Measurements from ENCODE around the gene PRPH2. TPM values are rescaled to one million over a fixed set of nuclear protein-coding genes. Genes with fewer than 3 reads are reported as not detected.
"Not testable (repeated sequence)": the region's sequence is repeated elsewhere in the genome, so short reads cannot be mapped to it uniquely, and the experiment has no call there.

The PRPH2 gene
- total RNA-seq, 1 donor from 2014 or later: not detected

GRCh38 chr6:42704251-42704936, 18.0 kb downstream of the PRPH2 start:
- intact Hi-C loops (cut with micrococcal nuclease): no loop called here

- intact Hi-C loops (cut with micrococcal nuclease): not testable (repeated sequence)
Observed at GRCh38 chr6:42702786-42703185, 19.6 kb downstream of the PRPH2 start.

- intact Hi-C loops (cut with micrococcal nuclease): no loop called here
Observed at GRCh38 chr6:42702200-42702599, 20.2 kb downstream of the PRPH2 start.

GRCh38 chr6:42698217-42698616, 24.2 kb downstream of the PRPH2 start:
- intact Hi-C loops (cut with micrococcal nuclease): no loop called here

- intact Hi-C loops (cut with micrococcal nuclease): no loop called here
Observed at GRCh38 chr6:42697268-42697655, 25.1 kb downstream of the PRPH2 start.

GRCh38 chr6:42696526-42697267, 25.7 kb downstream of the PRPH2 start:
- intact Hi-C loops (cut with micrococcal nuclease): no loop called here

DNA sequence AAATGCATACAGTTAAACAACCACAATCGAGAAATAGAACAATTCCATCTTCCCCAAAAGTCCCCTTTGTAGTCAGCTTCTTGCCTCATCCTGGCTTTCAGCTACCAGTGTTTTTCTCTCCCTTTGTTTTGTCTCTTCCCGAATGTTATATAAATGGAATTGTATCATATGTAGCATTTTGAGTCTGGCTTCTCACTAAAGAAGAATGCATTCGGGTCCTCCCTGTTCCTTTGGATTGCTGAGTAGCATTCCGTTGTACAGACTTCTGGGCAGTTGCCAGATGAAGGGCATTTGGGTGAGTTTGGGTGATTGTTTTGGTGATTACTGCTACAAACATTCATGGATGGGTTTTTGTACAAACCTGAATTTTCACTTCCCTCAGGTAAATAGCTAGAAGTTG, 27.8 kb downstream of the PRPH2 start:
- intact Hi-C loops (cut with micrococcal nuclease): no loop called here

GRCh38 chr6:42693725-42694323, 28.6 kb downstream of the PRPH2 start:
- intact Hi-C loops (cut with micrococcal nuclease): loop anchor here (1.0 kb wide), 1 partner anchor 32 kb away; no protein-coding TSS in a partner anchor

DNA sequence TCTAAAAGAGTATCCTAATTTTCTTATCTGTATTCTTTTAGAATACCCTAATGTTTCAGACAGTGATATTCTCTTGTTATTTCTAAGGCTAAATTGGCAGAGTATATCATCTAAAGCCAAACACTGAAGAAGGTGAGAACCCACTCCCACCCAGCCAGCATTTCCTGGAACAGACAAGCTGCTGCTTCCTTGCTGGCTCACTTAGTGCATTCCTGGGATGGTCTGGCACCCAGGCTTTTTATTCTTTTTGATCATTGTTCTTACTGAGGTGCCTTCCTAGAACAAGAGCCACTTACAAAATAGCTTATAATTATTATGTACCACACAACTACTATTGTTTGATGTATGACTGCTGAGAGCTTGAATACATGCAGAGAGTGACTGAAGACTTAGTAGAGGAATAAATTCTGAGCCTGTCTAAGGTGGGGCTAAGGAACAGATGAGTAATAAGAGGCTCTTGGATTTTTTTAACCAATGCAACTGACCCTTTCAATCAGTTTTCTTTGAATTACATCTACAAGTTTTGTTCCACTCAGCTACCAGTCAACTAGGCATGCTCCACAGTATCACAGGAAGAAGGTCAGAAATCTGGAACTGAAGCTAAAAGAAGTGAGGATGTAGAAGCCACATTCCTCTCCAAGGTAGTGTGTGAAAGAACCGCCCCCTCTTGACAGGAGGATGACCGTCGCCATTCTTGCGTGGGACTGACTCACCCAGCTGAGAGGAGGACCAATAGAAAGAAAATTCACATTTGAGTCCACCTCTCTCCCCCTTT, 30.1 kb downstream of the PRPH2 start:
- intact Hi-C loops (cut with micrococcal nuclease): no loop called here

GRCh38 chr6:42690872-42691271, 31.5 kb downstream of the PRPH2 start:
- intact Hi-C loops (cut with micrococcal nuclease): no loop called here

DNA sequence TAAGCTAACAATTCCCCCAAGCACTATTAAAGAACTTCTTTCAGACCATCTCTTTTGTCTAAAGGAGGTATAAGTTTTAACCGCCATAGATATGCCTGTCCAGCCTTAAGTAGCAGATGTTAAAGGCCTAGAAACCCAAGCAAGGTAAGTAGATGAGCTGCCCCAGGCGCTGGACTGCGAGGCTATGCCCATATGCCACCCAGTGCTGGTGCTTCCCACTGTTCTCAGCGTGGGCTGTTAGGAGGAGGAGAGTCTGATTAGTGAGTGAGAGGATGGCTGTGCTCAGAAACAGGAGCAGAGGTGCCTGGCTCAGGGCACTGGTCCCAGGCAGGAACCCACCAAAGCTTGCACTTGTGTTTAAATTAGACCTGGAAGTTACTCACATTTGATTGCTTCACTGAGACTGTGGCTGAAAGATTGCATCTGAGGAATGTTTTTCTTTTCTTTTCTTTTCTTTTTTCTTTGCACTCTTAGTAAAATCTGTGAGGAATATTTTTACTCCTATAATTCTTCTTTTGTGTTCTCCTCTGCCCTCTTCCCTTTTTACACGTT, 32.2 kb downstream of the PRPH2 start:
- intact Hi-C loops (cut with micrococcal nuclease): no loop called here

DNA sequence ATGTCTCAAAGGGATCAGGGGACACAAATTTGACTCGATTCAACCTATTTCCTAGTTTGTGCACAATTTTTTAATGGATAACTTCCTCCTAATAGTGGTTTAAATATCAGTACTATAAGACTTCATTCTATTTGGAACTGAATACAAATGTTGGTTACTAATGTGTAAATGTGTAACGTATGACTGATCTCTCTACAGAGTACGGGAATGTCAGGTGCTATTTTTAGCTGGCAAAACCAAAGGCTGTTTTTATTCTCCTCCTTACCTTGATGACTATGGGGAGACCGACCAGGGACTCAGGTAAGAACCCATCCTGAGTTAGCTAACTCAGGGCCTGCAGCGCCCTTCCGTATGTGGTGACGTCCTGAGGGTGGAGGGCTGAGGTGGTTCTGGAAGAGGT, 33.0 kb downstream of the PRPH2 start:
- intact Hi-C loops (cut with micrococcal nuclease): no loop called here

DNA sequence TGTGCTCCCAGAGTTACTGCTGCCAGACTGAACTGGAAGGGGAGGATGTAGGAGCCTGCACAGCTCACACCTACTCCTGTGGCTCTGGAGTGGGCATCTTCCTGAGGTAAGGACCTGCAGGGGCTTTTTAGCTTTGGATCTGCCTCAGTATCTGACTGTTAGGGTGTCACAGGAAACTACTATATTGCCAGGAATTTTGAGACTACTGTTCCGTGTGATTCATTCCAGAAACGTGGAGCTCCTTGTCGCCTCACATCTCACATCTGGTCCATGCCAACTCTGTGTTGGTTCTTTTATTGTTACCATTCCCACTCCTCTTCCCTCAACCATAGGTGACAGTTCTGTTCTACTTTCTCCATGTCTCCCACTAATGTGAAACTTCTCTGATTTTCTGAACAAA, 34.1 kb downstream of the PRPH2 start:
- intact Hi-C loops (cut with micrococcal nuclease): no loop called here

DNA sequence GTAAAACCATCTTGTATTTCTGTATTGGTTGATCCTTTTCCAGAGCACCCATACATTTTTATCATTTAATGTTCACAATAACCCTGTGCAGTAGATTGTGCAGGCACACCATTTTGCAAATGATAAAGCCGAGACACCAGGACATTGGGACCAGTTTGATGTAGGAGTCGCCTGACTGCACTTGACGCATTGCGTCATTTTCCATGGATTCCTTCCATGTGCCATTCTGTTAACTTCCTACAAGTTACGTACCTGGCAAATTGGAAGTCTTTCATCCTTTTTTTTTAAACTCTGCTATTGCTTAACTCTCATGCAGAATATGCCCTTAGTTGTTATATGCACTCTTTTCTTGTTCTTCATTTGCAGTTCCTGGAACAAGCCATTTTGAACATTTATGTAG, 43.0 kb downstream of the PRPH2 start:
- intact Hi-C loops (cut with micrococcal nuclease): no loop called here

DNA sequence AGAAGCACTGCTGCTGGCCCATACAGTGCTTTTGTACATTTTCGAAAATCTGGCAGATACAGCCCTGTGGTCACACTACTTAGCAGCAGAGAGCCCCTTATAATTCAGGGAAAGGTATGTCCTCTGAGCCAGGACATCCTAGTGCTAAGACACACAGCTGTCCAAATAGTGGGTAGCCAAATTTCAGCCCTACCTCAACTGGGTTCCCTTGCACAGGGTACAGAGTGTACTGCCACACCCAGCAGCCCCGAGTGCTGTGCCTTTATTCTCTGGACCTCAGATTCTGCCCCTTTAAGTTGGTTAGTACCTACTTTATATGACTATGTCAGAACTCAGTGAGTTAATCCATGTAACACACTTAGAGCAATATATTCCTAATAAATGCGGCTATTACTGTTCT, 47.6 kb downstream of the PRPH2 start:
- intact Hi-C loops (cut with micrococcal nuclease): no loop called here

- intact Hi-C loops (cut with micrococcal nuclease): not testable (repeated sequence)
Observed at GRCh38 chr6:42674368-42674767, 48.0 kb downstream of the PRPH2 start.

GRCh38 chr6:42664718-42665117, 57.7 kb downstream of the PRPH2 start:
- intact Hi-C loops (cut with micrococcal nuclease): loop anchor here (5.0 kb wide), 1 partner anchor 478 kb away; no protein-coding TSS in a partner anchor

DNA sequence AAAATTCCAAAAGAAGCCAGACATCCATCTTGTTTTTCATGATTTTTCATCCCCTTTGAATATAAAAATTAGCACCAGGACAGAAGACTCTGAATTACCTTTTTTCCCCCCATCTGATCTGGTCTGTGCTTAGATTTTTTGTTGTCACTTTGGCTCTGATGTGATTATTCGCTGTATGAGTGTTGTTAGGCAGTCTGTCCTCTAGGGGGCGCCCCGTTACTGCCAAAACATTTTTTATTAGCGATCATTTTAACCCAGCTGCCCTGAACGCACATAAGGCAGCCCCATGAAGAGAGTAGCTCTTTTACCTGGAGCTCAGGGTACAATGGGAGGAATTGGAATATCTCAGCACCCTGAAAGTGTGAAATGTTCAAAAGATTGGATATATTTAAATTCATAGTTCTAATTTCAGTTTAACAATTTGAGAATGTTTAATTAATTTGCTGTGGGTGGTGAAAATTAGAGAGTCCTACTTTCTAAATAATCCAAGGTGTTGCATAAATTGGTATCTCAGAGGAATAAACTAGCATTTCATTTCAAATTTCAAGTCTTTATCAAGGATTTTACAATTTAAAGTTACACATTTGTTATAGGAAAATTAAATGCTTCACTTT, 60.8 kb downstream of the PRPH2 start:
- intact Hi-C loops (cut with micrococcal nuclease): loop anchor here (1.0 to 5.0 kb wide), 5 partner anchors 65 to 481 kb away; partner anchors contain the start of gene TBCC

DNA sequence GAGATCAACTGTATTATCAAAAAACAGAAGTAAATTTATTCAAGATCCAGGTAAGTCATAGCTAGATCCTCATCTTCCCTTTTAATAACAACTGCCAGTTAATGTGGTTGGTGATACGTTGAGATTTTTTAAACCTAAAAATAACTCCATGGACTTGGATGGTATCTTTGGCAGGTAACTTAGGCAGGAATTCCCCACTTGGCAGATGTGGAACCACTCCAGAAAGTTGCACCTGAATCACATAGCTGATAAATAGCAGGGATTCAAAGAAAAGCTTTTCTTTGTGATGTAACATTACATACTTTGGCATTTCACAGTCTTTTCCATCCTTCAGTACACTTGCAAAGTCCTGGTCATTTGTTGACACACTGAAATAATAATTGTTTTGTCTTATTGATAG, 62.6 kb downstream of the PRPH2 start:
- intact Hi-C loops (cut with micrococcal nuclease): loop anchor here (5.0 kb wide), 1 partner anchor 482 kb away; no protein-coding TSS in a partner anchor

DNA sequence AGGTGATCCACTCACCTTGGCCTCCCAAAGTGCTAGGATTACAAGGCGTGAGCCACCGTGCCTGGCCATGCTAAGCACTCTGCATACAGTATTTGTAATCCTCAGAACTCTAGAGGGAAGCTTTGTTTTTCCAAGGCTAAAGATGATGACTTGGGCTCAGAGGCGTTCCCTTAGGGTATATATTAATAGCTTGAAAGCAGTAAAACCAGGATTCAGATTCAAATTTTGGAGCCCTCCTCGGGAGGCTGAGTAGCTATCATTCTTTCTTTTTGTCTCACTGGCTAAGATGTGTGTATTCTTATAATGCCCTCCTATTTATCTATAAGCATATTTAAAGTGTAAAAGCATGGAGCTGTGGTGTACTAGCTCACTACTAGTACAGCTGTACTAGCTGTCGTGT, 68.5 kb downstream of the PRPH2 start:
- intact Hi-C loops (cut with micrococcal nuclease): no loop called here
